GM23338 (cell line): ENCODE measurements around the gene HKDC1.

Experiments used
- CREB1 ChIP-seq: fragments of 250-450 bp; sonication (Bioruptor Pico); IDR thresholded peaks from 2 replicates; pipeline ENCODE4 v1.5.0; 2020; ENCODE audit warnings: low read depth, mild to moderate bottlenecking, moderate library complexity
- CTCF ChIP-seq, 2 experiments: fragments of 200-600 bp in 1 of 2; sonication (generic) in 1 of 2; conservative IDR thresholded peaks; 2 replicates each; pipeline versions ENCODE4 v1.5.1 to v1.6.1; 2016 to 2017; ENCODE audit warnings: antibody characterized with exemption in 2 of 2, low read depth in 2 of 2, mild to moderate bottlenecking in 2 of 2, moderate library complexity in 1 of 2
- EZH2 ChIP-seq: fragments of 200-600 bp; sonication (generic); IDR thresholded peaks from one replicate; pipeline ENCODE4 v1.8.0; 2017; ENCODE audit warnings: antibody characterized with exemption, mild to moderate bottlenecking, low read depth; ENCODE audit not compliant: unreplicated experiment
- JUNB ChIP-seq: IDR thresholded peaks from one replicate; pipeline ENCODE4 v1.6.1; 2016; ENCODE audit warnings: antibody characterized with exemption; ENCODE audit not compliant: unreplicated experiment
- POLR2AphosphoS5 ChIP-seq: IDR thresholded peaks from 2 replicates; pipeline ENCODE4 v1.6.1; 2016; ENCODE audit warnings: antibody characterized with exemption, low read depth
- REST ChIP-seq: IDR thresholded peaks from one replicate; pipeline ENCODE4 v1.6.1; 2018; ENCODE audit warnings: antibody characterized with exemption; ENCODE audit not compliant: unreplicated experiment
- ZNF114 ChIP-seq: fragments of 250-450 bp; sonication (Bioruptor Pico); IDR thresholded peaks from 2 replicates; pipeline ENCODE4 v1.5.0; 2020; ENCODE audit warnings: mild to moderate bottlenecking, moderate library complexity

- TF ChIP-seq CTCF (conservative IDR thresholded peaks at IDR 0.05; ENCODE audit: low read depth in 2 of 2) (no peak), POLR2AphosphoS5 (no peak), REST (no peak), ZNF114 (CRISPR knock-in tag) (no peak), JUNB (no peak), EZH2 (no peak), CREB1 (CRISPR knock-in tag) (no peak)
Observed at GRCh38 chr10:69250041-69250440, 29.9 kb downstream of the HKDC1 start.
